PC-9 (cell line): ENCODE measurements around the gene ZNF443.

ENCODE experiments used
- CTCF ChIP-seq: fragments of 200-600 bp; sonication (generic); conservative IDR thresholded peaks from 2 replicates; pipeline ENCODE4 v1.6.1; 2017; ENCODE audit warnings: mixed run types, antibody characterized with exemption, mild to moderate bottlenecking, moderate library complexity
- EZH2 ChIP-seq: fragments of 200-600 bp; sonication (generic); IDR thresholded peaks from 2 replicates; pipeline ENCODE4 v1.8.0; 2017; ENCODE audit warnings: antibody characterized with exemption, low read depth

GRCh38 chr19:12484011-12484370 lies 43.2 kb upstream of the ZNF443 start:
- TF ChIP-seq CTCF (no peak), EZH2 (no peak)
